GM18873 (cell line): ENCODE data around the gene MACROD2.
A peak's percentile ranks its signal among the peaks of the same experiment; 100 is the strongest.

Experiments
- ATAC-seq: cut with Tn5 transposase; IDR thresholded peaks from one replicate; pipeline ENCODE4 v1.9.1; 2021; ENCODE audit warnings: mild to moderate bottlenecking, moderate library complexity, moderate number of reproducible peaks; ENCODE audit not compliant: unreplicated experiment, low FRiP score

The MACROD2 gene

DNA sequence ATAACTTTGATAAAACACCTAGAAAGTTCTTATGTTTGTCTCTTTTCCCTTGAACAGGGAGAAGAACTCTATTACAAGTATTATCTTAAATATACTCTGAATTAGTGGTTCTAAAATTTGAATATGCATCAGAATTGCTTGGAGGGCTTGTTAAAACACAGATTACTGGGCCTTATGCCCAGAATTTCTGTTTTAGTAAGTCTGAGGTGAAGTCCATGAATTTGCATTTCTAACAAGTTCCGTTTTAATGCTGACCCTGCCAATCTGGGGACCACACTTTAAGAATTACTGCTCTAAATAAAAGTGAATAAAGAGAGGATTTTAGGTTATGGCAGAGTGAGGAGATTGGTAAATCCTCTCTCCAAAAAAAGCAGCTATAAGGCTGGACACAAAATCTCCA lies 510.2 kb downstream of the MACROD2 start:
- ATAC-seq, result no peak

DNA sequence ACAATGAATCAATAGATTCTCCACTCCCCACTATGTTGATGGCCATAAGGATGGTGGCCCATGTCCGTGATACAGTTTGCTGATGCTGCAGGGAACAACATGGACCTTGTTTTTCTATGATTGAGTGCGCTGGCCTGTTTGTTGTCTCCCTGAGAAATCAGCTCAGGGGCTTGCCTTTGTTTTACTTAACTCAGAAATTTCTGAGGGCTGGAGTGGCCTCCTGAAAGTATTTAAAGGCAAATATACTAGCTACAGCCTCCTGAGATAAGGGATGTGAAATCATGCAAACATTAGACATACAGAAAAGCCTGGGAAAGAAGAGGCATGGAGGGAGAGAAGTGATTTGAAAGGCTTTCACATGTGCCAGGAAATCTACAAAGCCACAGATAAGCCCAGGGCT lies 512.4 kb downstream of the MACROD2 start:
- no peak for ATAC-seq

DNA sequence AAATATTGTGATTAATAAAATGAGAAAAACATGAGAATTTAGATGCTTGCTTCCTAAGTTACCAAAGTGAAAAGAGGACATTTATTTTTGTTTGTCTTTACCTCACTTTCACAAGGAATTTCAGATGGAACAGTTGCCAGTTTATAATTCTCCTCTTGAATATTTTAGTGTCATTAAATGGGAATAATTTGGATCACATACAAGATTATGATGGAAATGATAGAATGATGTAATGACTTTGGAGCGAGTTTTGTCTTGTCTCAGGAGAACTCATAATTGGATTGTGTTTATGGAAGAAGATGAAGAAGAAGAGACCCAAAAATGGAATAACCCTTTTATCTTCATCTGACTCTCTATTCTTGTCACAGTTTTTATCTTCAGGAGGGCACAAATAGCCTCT lies 515.0 kb downstream of the MACROD2 start:
- no peak for ATAC-seq

DNA sequence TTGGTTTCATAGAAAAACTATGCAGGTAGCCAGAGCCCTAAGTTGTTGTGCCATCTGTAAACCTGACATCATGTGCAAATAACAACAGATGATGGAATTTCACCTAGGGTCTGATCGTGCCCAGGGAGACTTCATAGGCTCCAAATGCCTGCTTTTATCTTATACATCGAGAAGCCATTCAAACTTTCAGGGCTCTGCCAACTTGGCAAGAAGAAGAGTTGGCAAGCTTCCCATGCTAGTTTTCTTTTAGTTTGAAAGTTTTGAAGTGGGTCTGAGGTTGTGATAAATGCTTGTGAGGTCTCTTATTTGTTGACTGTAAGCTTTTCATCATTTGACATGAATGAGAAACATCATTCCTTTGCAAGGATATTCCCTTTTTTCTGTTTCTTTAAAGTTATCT lies 517.5 kb downstream of the MACROD2 start:
- ATAC-seq, result no peak

DNA sequence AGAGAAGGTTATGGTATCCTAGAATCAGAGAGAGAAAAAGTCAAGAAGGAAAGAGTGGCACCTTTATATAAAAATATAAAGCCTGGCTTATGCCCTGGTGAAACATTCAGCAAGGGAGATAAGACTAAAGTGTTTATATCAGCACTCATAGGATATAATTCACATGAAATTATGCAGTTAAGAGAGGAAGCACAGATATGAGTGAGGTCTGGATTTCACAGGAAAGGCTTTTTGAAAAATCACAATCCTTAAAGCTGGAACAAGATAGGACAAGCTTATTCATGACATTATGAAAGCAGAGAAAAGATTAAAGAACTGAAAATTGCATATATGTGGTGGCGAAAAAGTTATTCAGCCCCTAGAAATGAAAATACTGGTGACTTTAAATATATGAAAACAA lies 523.3 kb downstream of the MACROD2 start:
- ATAC-seq, result no peak

DNA sequence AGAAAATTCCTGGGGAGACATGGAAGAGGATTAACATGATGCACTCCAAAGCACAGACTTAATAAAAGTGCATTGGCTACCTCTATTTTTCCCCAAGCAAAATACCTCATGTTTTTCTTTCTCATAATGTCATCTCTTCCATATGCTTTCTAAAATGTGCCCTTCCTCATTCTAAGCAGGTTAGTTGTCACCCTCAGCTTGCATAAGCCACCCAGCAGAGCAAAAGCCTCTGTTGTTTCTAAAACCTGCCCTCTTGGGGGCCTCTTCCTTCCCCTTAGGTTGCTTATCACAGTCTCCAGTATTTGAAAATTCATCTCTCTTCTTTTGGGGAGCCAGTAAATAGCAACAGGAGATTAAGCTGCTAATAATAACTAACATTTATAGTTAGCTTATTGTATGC lies 525.7 kb downstream of the MACROD2 start:
- ATAC-seq, result no peak

DNA sequence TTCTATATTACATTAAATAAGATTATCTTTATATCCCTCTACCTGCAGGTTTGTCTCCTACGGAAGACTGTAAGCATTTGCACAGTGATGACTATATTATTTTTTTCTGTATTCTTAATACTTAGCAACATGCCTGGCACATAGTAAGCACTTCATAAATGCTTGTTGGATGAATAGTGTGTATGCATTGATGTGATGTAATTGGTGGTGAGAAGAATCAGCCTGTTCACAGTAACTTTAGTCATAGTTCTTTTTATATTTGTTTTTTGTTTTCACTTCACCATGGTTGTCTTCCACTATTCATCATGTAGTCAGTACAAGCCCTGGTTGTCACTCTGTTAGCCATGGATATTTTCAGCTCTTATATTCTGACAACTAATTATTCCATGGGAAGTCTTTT lies 526.1 kb downstream of the MACROD2 start:
- ATAC-seq, result no peak

DNA sequence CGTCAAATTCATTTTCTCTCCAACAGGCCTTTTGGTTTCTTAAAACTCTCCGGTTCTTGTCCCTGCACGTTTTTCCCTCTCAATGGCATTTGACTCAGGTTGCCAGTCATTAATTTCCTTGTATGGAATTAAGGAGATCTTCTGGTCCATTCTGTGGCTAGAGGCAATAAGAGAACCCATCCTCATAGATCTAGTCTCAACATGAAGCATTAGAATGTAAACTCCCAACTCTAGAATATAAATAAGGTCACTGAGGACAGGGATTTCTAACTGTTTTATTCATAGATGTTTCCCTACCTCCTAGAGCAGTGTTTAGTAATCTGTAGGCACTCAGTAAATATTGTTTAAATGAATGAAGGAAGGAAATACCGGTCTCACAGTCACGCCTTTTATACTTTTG lies 527.3 kb downstream of the MACROD2 start:
- ATAC-seq, result no peak

DNA sequence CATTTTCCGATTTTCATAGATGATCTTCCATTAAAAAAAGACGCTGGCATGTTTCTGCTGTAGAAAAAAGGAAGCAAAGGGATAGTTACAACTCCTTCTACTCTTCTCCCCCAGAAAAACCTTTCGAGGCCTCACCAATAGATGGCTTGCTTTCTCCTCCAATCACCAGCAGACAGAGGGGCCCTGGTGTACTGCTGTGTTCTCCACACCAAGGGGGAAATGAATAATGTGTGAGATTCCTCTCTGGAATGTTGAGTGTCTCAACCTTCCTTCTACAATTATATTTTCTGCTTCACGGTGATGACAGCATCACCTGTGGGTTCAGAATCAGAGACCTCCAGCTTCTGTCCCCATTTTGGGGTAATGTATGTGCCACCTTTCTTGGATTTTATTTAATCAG lies 527.8 kb downstream of the MACROD2 start:
- no peak for ATAC-seq

DNA sequence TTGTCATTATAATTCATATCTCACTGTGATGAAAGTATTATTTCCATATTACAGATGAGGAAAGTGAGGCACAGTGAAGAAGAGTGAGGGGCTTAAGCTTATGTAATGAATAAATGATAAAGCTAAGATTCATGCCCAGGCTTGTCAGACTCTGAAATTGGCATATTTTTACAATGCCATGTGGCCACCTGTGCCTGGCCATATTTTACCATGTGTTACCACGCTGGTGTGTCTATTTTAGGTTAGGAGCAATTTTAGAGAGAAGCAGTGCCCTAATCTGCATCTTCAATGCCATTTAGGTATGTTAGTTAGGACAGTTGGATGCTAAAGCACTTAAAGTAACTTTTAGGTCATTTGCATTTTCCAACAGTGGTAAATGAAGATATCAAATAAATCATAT lies 530.1 kb downstream of the MACROD2 start:
- ATAC-seq, result no peak

DNA sequence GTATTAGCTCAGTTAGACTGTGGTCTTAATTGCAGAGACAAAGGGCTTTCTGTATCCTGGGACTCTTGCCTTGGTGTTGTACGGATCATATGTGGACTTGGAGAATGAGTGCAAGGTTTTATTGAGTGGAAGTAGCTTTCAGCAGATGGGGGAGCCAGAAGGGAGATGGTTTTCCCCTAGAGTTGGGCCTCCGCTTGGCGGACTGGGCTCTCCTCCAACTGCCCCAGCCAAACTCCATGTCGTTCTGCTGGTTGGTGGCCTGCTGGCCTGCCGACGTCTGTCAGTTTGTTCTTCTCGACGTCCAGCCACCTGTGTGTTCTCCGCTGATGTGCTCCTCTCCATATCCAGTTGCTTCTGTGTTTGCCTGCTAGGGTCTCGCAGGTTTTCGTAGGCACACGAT lies 531.6 kb downstream of the MACROD2 start:
- ATAC-seq, result no peak

DNA sequence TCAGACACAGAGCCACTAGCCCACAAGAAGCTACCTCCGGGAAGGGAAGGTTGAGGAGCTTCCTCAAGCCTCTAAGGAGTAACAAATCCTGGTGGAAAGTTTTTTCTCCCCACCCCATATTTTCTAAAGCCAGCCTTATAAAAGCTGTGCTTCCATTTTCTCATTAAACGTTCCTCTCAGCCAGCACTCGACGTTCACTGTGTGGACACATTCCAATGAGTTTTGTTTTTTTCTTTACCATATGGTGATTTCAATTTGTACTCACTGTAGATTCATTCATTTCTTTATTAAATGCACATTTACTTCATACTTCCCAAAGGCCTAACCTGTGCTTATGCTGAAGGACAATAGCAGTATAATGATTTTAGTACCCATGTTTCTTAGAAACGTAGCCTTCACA lies 536.5 kb downstream of the MACROD2 start:
- no peak for ATAC-seq

DNA sequence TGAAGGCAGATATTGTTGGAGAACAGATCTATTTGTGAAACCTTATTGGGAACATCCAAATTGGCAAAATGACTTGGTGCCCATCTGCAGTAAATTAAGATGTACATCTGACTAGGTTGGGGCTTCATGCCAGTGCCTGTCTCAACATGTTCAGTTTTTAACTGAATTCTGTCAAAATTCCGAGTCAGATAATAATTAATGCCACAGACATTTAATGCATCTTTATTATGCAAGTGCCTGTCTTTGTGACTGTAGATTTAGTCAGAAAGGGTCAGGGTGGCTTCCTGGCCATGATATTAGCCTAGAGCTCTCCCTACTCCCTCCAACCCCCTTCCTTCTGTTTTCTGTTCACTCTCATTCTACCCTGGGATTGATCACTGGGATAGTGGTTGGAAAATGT lies 541.4 kb downstream of the MACROD2 start:
- ATAC-seq, result no peak

DNA sequence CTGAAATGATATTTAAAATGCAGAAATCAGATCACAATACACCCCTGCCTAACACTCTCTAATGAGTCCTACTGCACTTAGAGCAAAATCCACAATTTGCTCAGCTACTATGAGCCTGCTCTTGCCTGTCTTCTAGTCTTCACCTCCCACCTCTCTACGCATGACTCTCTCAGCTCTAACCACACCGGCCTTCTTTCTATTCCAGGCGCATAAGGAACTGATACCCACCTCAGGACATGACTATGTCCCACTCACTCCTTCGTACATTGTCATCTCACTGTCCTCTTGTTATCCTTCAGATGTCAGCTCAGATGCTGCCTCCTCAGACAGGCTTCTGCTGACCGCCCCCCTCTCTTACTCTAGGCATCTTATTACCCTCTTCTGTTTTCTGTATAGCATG lies 543.1 kb downstream of the MACROD2 start:
- peak; percentile 67 for ATAC-seq

DNA sequence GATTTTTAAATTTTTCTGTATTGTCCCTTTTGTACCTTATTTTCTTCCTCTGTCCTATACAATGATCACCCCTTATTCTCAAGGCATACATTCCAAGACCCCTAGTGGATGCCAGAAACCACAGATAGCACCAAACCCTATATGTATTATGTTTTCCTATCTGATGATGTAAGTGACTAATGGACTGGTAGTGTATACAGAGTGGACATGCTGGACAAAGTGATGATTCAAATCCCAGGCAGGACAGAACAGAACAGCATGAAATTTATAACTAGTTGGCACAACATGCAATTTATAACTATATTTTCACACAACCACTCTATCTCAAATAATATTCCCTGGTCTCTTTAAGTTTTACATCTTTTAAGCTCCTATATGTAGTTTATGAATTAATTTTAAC lies 547.7 kb downstream of the MACROD2 start:
- no peak for ATAC-seq

DNA sequence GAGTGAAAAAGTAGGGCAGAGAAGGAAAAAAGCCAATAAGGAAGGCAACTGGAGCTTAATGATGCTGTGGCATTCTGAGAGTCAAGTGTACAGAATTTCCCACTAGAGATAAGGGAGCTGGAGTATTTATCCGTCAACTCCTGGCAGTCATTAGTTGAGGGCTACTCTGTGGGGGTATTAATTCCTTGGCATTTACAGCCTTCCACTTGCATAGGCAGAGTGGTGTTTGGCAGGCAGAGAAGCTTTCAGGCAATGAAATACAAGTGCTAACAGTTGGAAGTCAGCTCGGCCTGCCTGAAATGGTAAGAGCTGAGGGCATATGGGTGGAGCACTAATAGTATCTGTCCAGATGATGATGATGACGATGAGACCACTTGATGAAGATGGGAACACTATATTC lies 549.4 kb downstream of the MACROD2 start:
- ATAC-seq, result no peak

DNA sequence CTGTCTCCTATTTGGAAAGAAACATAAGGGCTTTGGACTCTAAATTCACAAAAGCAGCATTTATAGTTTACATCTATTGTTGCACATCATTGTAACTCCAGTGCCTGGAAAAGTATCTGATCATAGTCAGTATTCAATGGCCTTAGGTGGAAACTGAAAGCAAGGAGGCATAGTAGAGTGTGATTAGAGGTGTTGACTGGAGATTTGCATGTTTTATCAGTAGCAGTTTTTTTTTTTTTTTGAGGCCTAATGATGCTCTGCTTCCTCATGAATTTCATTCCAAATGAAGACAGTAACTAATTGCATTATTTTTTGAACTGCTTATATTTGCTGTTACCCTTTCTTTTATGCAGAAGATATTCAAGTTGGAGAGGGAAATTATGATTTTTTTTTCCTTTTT lies 555.3 kb downstream of the MACROD2 start:
- ATAC-seq, result no peak

DNA sequence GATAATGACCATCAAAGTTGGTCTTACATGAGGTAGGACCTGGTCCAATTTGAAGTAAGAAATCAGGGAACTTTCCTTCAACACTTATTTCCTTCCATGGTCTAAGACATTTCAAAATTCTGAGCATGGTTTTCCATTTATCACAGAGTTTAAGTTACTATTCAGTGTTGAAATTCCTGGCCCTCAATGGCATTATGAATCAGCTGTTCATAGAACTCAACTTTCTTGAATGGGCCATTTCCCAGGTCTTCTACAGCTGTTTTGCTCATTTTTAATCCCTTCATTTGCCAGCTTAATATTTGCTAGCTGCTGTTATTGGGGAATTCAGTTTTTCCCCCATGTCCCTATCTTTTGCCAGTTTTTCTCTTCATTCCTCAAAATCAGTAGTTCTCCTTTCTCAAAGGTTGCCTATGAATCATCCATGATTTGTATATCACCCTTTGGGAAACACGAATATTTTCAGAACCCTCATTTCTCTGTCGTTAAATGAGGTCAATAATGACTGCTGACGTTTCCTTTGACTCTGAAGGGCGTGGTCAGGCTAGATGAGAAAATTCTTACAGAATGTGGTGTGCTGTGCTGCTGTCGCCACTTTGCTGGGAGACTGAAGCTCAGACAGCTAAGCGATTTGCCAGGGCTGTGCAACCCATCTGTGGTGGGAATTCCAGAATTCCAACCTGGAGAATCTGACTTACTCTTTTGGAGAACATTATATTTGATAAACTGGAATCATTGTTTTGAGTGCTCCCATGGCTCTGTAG lies 558.6 kb downstream of the MACROD2 start:
- ATAC-seq, result no peak

DNA sequence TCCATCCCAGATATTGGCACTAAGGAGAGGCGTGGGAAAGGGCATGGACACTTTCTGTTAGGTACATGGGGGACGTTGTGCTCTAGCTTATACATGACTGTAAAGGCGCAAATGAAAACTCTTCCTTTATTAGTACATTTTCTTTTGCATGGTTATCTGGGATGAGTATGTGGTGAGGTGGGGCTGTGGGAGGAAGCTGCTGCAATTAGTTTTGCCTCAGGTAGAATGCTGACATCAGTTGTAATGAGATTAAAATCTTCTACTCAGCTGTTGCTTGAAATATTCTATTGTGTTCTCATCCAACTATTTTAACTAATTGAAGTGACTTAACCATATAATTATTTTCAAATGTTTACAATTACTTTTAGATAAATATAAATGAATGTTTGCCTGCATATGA lies 560.4 kb downstream of the MACROD2 start:
- ATAC-seq, result no peak

DNA sequence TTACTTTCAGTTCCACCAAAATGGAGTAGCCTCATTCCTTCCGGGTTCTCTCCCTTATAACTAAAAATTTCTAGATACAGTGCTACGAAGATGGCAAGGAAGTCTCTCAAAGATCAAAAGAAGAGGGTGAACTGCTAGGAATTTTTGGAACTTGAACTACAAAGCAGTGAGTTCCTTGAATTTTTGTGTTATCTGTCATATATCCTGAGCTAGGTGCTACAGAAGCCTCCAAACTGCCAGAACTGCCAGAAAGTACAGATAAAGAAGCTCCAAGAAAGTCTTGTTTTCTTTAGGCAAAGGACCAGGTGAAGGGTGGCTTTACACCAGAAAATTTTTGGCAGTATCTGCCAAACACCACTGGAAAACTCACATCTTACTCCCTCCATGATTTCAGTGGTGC lies 560.9 kb downstream of the MACROD2 start:
- ATAC-seq, result no peak

DNA sequence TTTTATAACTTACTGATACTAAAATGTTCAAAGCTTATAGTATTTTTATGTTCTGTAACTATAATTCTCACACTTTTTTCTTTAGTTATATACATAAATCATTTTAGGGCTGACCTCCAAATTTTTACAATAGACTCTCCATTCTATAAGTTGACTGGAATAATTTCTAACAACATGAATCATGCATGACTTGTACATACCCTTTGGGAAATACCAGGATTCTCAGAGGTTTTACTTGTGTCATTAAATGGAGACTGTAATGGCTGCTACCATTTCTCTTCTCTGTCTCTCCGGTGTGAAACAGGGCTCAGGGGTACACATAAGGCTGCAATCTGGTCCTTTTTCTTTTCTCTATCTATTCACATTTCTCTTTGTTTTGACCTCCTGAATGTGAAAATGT lies 564.3 kb downstream of the MACROD2 start:
- no peak for ATAC-seq

DNA sequence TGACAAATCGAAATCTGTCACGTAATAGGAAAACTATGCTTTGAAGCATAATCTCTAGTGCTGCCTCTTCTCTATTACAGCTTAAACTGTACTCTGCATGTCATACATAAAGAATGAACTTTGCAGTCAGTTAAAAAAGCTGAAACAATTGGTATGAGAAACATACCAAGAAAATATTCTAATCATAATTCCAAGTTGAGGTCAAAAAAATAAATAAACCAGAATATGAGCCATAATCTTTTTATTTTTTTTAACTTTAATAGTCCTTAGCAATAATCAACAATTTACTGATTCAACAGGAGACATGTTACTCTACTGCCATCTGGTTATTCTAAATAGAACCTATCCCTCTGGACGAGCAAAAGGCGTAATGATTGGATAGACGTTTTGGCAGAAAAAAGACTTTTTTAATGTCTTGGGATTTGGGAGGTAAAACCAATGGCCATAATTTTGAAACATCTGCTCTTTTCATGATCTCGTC lies 566.5 kb downstream of the MACROD2 start:
- no peak for ATAC-seq

DNA sequence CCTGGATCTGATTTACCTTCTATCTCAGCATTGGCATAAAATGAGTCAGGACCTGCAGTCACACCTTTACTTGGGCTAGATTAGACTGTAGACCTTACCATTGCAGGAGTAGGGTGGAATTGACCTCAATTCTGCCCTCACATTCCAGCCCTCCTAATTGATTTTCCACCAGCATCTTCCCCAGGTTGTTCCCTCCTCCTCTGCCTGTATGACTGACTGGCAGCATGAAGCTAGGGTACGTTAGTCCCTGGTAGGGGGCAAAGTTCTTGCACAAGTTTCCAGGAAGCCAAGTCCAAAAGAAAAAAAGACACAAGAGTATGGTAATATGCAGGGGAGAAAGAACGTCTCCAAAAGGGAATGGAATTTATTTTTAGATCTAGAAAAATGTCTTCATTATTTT lies 567.7 kb downstream of the MACROD2 start:
- ATAC-seq, result no peak
